Measurements from ENCODE around the gene CCDC86. TPM values are rescaled to one million over a fixed set of nuclear protein-coding genes. Genes with fewer than 3 reads are reported as not detected.

Gene CCDC86
- total and polyA plus RNA-seq, 10 of the 15 experiments (the other 5 are each of a cell fraction or from before 2014, with no cell fraction given) = 2.0 to 87.2 (median 38.7) TPM

DNA sequence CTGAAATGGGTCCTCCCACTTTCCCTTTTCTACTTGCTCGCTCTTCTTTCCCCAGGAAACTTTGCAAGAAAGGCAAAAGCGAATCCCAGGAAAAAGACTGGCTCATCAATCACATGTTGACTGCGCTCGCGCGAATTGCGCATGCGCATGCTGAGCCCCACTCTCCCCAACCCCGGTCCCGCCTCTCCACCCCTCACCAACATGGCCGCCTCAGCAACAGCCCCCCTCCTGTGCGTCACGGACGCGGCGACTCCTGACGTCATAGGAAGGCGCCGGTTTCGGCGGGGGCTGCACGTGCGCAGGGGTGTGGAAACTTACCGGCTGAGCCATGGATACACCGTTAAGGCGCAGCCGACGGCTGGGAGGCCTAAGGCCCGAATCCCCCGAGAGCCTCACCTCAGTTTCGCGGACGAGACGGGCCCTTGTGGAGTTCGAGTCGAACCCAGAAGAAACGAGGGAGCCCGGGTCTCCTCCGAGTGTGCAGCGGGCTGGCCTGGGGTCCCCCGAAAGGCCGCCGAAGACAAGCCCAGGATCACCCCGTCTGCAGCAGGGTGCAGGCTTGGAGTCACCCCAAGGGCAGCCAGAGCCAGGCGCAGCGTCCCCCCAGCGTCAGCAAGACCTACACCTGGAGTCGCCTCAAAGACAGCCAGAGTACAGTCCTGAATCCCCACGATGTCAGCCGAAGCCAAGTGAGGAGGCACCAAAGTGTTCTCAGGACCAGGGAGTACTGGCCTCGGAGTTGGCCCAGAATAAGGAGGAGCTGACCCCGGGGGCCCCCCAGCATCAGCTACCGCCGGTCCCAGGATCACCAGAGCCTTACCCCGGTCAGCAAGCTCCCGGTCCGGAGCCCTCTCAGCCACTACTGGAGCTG lies at the start of gene CCDC86 (continued):
- TF ChIP-seq, protein P1, sequence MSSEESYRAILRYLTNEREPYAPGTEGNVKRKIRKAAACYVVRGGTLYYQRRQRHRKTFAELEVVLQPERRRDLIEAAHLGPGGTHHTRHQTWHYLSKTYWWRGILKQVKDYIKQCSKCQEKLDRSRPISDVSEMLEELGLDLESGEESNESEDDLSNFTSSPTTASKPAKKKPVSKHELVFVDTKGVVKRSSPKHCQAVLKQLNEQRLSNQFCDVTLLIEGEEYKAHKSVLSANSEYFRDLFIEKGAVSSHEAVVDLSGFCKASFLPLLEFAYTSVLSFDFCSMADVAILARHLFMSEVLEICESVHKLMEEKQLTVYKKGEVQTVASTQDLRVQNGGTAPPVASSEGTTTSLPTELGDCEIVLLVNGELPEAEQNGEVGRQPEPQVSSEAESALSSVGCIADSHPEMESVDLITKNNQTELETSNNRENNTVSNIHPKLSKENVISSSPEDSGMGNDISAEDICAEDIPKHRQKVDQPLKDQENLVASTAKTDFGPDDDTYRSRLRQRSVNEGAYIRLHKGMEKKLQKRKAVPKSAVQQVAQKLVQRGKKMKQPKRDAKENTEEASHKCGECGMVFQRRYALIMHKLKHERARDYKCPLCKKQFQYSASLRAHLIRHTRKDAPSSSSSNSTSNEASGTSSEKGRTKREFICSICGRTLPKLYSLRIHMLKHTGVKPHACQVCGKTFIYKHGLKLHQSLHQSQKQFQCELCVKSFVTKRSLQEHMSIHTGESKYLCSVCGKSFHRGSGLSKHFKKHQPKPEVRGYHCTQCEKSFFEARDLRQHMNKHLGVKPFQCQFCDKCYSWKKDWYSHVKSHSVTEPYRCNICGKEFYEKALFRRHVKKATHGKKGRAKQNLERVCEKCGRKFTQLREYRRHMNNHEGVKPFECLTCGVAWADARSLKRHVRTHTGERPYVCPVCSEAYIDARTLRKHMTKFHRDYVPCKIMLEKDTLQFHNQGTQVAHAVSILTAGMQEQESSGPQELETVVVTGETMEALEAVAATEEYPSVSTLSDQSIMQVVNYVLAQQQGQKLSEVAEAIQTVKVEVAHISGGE (CRISPR knock-in tag; IDR thresholded peaks at IDR 0.05) = no peak

DNA sequence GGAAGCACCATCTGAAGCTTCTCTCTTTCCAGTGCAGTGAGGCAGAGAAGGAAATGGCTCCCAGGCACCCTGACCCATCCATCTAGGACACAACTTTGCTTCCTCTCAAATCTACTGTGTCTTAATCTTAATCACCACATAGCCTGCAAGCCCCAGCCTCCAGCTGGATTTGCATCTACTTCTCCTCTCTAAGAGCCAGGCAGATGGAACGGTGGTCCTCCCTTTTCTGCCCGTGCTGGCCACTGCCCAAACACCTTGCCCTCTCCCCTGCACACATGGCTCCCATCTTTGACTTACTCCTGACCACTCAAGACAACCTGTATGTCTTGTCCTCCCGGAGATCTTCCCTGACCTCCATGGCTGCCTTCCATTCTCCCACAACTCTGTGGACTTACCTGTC lies 49.4 kb upstream of the CCDC86 start:
- in situ Hi-C loops (cut with MboI) (no loop called here), intact Hi-C loops (cut with micrococcal nuclease; ENCODE audit: unreplicated experiment) (no loop called here)
- Histone ChIP-seq H3K4me2 (ENCODE audit: control insufficient read depth, insufficient read depth) (no peak overlapping the region), H3K4me3 (no peak overlapping the region), H3K4me1 (ENCODE audit: control insufficient read depth, insufficient read depth, low read length) (no peaks in the 10 kb centered on the region), H3K27me3 (replicated peaks in 1 of 2; ENCODE audit: control insufficient read depth in 2 of 2, insufficient read depth in 2 of 2, low read length in 1 of 2) (no peaks in the 10 kb centered on the region; a peak in 1 of 4 replicates), H3K79me2 (ENCODE audit: control insufficient read depth, insufficient read depth, low read length) (no peaks in the 10 kb centered on the region), H3K27ac (ENCODE audit: control insufficient read depth, insufficient read depth) (no peak overlapping the region), H4K20me1 (ENCODE audit: control insufficient read depth, insufficient read depth) (no peaks in the 10 kb centered on the region), H3K9ac (ENCODE audit: control insufficient read depth, insufficient read depth, low read length) (no peak overlapping the region), H2AFZ (ENCODE audit: control insufficient read depth, low read depth, low read length) (no peak overlapping the region), H3K9me3 (replicated peaks; ENCODE audit: control insufficient read depth, insufficient read depth, low read length) (no peaks in the 10 kb centered on the region; the same call in 2 of the 3 replicates), H3K36me3 (ENCODE audit: control insufficient read depth in 2 of 2, insufficient read depth in 2 of 2, low read length in 1 of 2) (no peaks in the 10 kb centered on the region)
- TF ChIP-seq, protein P2, sequence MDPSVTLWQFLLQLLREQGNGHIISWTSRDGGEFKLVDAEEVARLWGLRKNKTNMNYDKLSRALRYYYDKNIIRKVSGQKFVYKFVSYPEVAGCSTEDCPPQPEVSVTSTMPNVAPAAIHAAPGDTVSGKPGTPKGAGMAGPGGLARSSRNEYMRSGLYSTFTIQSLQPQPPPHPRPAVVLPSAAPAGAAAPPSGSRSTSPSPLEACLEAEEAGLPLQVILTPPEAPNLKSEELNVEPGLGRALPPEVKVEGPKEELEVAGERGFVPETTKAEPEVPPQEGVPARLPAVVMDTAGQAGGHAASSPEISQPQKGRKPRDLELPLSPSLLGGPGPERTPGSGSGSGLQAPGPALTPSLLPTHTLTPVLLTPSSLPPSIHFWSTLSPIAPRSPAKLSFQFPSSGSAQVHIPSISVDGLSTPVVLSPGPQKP (IDR thresholded peaks at IDR 0.05; ENCODE audit: low read depth, low read length) = no peak
- no peak for TF ChIP-seq LARP7 (IDR thresholded peaks at IDR 0.05)
- TF ChIP-seq CHD1 (IDR thresholded peaks at IDR 0.05; ENCODE audit: low read depth, low read length) = no peak
- ATAC-seq (no peak), FAIRE-seq (no peak), DNase-seq (ENCODE audit: low read depth, low spot score) (no peak)
- no TSS peak for BruUV-seq (replicated peaks)
- WGBS (ENCODE audit: insufficient coverage, insufficient replicate concordance, low lambda C conversion rate, missing lambda C conversion rate) = 11% methylated on average over 3 of the region's 3 CpGs
- ChIA-PET POLR2A (no interaction called here), RAD21 (ENCODE audit: unreplicated experiment) (interaction anchor here (1.1 kb wide), 1 partner anchor 17 kb away, joined by 4 read pairs; no protein-coding TSS in a partner anchor), CTCF (no interaction called here), SMC1A (ENCODE audit: uncharacterized antibody, unreplicated experiment) (no interaction called here)

Measured in GM12878 (cell line).